Measurements from ENCODE around the gene RNF223.

Gene RNF223

GRCh38 chr1:1118876-1119220, 44.7 kb upstream of the RNF223 start:
- WGBS, 2 donors (ENCODE audit: extremely low coverage in 2 of 2, insufficient read length in 2 of 2, insufficient replicate concordance in 1 of 2): no CpG with 5 or more reads among the region's 11 CpGs

GRCh38 chr1:1118011-1118875, 44.1 kb upstream of the RNF223 start:
- Histone ChIP-seq H3K4me2 (ENCODE audit: insufficient read depth, low read length, poor library complexity, severe bottlenecking) (no peak overlapping the region), H3K14ac (ENCODE audit: low read length) (no peak overlapping the region), H2BK15ac (ENCODE audit: low read length) (no peak overlapping the region), H3K4me3 (ENCODE audit: low read length in 2 of 2) (peak overlapping the region in 1 of 2 donors; percentile 25), H3K4ac (ENCODE audit: low read length) (no peak overlapping the region), H2BK5ac (ENCODE audit: low read length) (no peak overlapping the region), H3K27ac (replicated peaks; ENCODE audit: low read length) (no peak overlapping the region), H3K36me3 (replicated peaks in 1 of 2; ENCODE audit: control insufficient read depth in 2 of 2, insufficient read depth in 2 of 2, low read length in 2 of 2) (peaks cover 4 to 9% of the 10 kb centered on the region in 2 donors), H3K9me3 (replicated peaks in 1 of 2; ENCODE audit: control insufficient read depth in 2 of 2, insufficient read depth in 1 of 2, low read depth in 1 of 2, low read length in 2 of 2) (peaks cover 5 to 10% of the 10 kb centered on the region in 2 donors), H2BK12ac (ENCODE audit: low read length) (no peak overlapping the region), H3K23ac (ENCODE audit: low read depth, low read length, poor library complexity) (peak overlapping the region; percentile 20), H2AFZ (ENCODE audit: low read length) (no peak overlapping the region), H3K4me1 (ENCODE audit: control insufficient read depth in 2 of 2, insufficient read depth in 1 of 2, low read depth in 1 of 2, low read length in 2 of 2) (peaks cover 3% of the 10 kb centered on the region in 2 donors), H2AK5ac (ENCODE audit: low read depth, low read length) (no peak overlapping the region), H3K79me1 (ENCODE audit: low read depth, low read length) (no peaks in the 10 kb centered on the region), H3K18ac (ENCODE audit: low read length) (no peak overlapping the region), H3K27me3 (ENCODE audit: control insufficient read depth in 3 of 3, insufficient read depth in 3 of 3, low read depth in 1 of 3, low read length in 3 of 3) (peaks cover 0 to 39% (median 26%) of the 10 kb centered on the region in 3 experiments), H4K91ac (ENCODE audit: low read depth, low read length, poor library complexity) (no peak overlapping the region), H2BK120ac (ENCODE audit: low read depth, low read length) (no peak overlapping the region), H4K8ac (ENCODE audit: low read depth, low read length) (no peak overlapping the region), H3K9ac (ENCODE audit: low read depth, low read length, poor library complexity) (no peak overlapping the region)
- WGBS, 2 donors (ENCODE audit: extremely low coverage in 2 of 2, insufficient read length in 2 of 2, insufficient replicate concordance in 1 of 2): no CpG with 5 or more reads among the region's 33 CpGs
- DNase-seq (ENCODE audit: low spot score): no peak

More at GRCh38 chr1:1118876-1119220, 44.7 kb upstream of the RNF223 start:
- H4K8ac ChIP-seq (ENCODE audit: low read depth, low read length): no peak overlapping the region
- no peak overlapping the region for H3K4me2 ChIP-seq (ENCODE audit: insufficient read depth, low read length, poor library complexity, severe bottlenecking)
- peaks cover 4% of the 10 kb centered on the region in 2 donors for H3K36me3 ChIP-seq (replicated peaks in 1 of 2; ENCODE audit: control insufficient read depth in 2 of 2, insufficient read depth in 2 of 2, low read length in 2 of 2)
- H3K4me3 ChIP-seq (ENCODE audit: low read length in 2 of 2): no peak overlapping the region
- no peak overlapping the region for H3K23ac ChIP-seq (ENCODE audit: low read depth, low read length, poor library complexity)
- H3K18ac ChIP-seq (ENCODE audit: low read length): no peak overlapping the region
- peaks cover 0 to 39% (median 31%) of the 10 kb centered on the region in 3 experiments for H3K27me3 ChIP-seq (ENCODE audit: control insufficient read depth in 3 of 3, insufficient read depth in 3 of 3, low read depth in 1 of 3, low read length in 3 of 3)
- H3K9ac ChIP-seq (ENCODE audit: low read depth, low read length, poor library complexity): no peak overlapping the region
- H2AK5ac ChIP-seq (ENCODE audit: low read depth, low read length): no peak overlapping the region
- H2BK5ac ChIP-seq (ENCODE audit: low read length): no peak overlapping the region
- no peak overlapping the region for H3K4ac ChIP-seq (ENCODE audit: low read length)
- no peak overlapping the region for H3K27ac ChIP-seq (replicated peaks; ENCODE audit: low read length)
- no peak overlapping the region for H2BK15ac ChIP-seq (ENCODE audit: low read length)
- H3K9me3 ChIP-seq (replicated peaks in 1 of 2; ENCODE audit: control insufficient read depth in 2 of 2, insufficient read depth in 1 of 2, low read depth in 1 of 2, low read length in 2 of 2): peaks cover 5 to 6% of the 10 kb centered on the region in 2 donors
- H3K4me1 ChIP-seq (ENCODE audit: control insufficient read depth in 2 of 2, insufficient read depth in 1 of 2, low read depth in 1 of 2, low read length in 2 of 2): peaks cover 3% of the 10 kb centered on the region in 2 donors
- no peak overlapping the region for H2AFZ ChIP-seq (ENCODE audit: low read length)
- H3K14ac ChIP-seq (ENCODE audit: low read length): no peak overlapping the region
- H3K79me1 ChIP-seq (ENCODE audit: low read depth, low read length): no peaks in the 10 kb centered on the region
- H2BK120ac ChIP-seq (ENCODE audit: low read depth, low read length): no peak overlapping the region
- DNase-seq (ENCODE audit: low spot score): no peak
- no peak overlapping the region for H2BK12ac ChIP-seq (ENCODE audit: low read length)
- no peak overlapping the region for H4K91ac ChIP-seq (ENCODE audit: low read depth, low read length, poor library complexity)

- no peak overlapping the region for H4K91ac ChIP-seq (ENCODE audit: low read depth, low read length, poor library complexity)
- H3K4ac ChIP-seq (ENCODE audit: low read length): no peak overlapping the region
- H3K27ac ChIP-seq (replicated peaks; ENCODE audit: low read length): no peak overlapping the region
- H3K4me2 ChIP-seq (ENCODE audit: insufficient read depth, low read length, poor library complexity, severe bottlenecking): no peak overlapping the region
- H2AFZ ChIP-seq (ENCODE audit: low read length): no peak overlapping the region
- H2BK5ac ChIP-seq (ENCODE audit: low read length): no peak overlapping the region
- no peak overlapping the region for H4K8ac ChIP-seq (ENCODE audit: low read depth, low read length)
- no CpG with 5 or more reads among the region's 20 CpGs for WGBS, 2 donors (ENCODE audit: extremely low coverage in 2 of 2, insufficient read length in 2 of 2, insufficient replicate concordance in 1 of 2)
- H3K4me1 ChIP-seq (ENCODE audit: control insufficient read depth in 2 of 2, insufficient read depth in 1 of 2, low read depth in 1 of 2, low read length in 2 of 2): peaks cover 3% of the 10 kb centered on the region in 2 donors
- H3K27me3 ChIP-seq (ENCODE audit: control insufficient read depth in 3 of 3, insufficient read depth in 3 of 3, low read depth in 1 of 3, low read length in 3 of 3): peaks cover 0 to 39% (median 25%) of the 10 kb centered on the region in 3 experiments
- no peak for DNase-seq (ENCODE audit: low spot score)
- H3K79me1 ChIP-seq (ENCODE audit: low read depth, low read length): no peaks in the 10 kb centered on the region
- H3K9ac ChIP-seq (ENCODE audit: low read depth, low read length, poor library complexity): no peak overlapping the region
- H2BK120ac ChIP-seq (ENCODE audit: low read depth, low read length): no peak overlapping the region
- H3K36me3 ChIP-seq (replicated peaks in 1 of 2; ENCODE audit: control insufficient read depth in 2 of 2, insufficient read depth in 2 of 2, low read length in 2 of 2): peaks cover 8 to 15% of the 10 kb centered on the region in 2 donors
- H3K14ac ChIP-seq (ENCODE audit: low read length): no peak overlapping the region
- H3K23ac ChIP-seq (ENCODE audit: low read depth, low read length, poor library complexity): peak overlapping the region; percentile 20
- H2AK5ac ChIP-seq (ENCODE audit: low read depth, low read length): peak overlapping the region; percentile 2
- no peak overlapping the region for H3K18ac ChIP-seq (ENCODE audit: low read length)
- no peak overlapping the region for H2BK15ac ChIP-seq (ENCODE audit: low read length)
- no peak overlapping the region for H3K4me3 ChIP-seq (ENCODE audit: low read length in 2 of 2)
- H2BK12ac ChIP-seq (ENCODE audit: low read length): no peak overlapping the region
- H3K9me3 ChIP-seq (replicated peaks in 1 of 2; ENCODE audit: control insufficient read depth in 2 of 2, insufficient read depth in 1 of 2, low read depth in 1 of 2, low read length in 2 of 2): peaks cover 10 to 15% of the 10 kb centered on the region in 2 donors
Observed at GRCh38 chr1:1117469-1117831, 43.3 kb upstream of the RNF223 start.

GRCh38 chr1:1116701-1117468, 42.8 kb upstream of the RNF223 start:
- Histone ChIP-seq H3K27me3 (ENCODE audit: control insufficient read depth in 3 of 3, insufficient read depth in 3 of 3, low read depth in 1 of 3, low read length in 3 of 3) (peaks cover 0 to 39% (median 22%) of the 10 kb centered on the region in 3 experiments), H3K4me1 (ENCODE audit: control insufficient read depth in 2 of 2, insufficient read depth in 1 of 2, low read depth in 1 of 2, low read length in 2 of 2) (peaks cover 3% of the 10 kb centered on the region in 2 donors), H4K8ac (ENCODE audit: low read depth, low read length) (no peak overlapping the region), H2AK5ac (ENCODE audit: low read depth, low read length) (peak overlapping the region; percentile 14), H3K36me3 (replicated peaks in 1 of 2; ENCODE audit: control insufficient read depth in 2 of 2, insufficient read depth in 2 of 2, low read length in 2 of 2) (peaks cover 11 to 20% of the 10 kb centered on the region in 2 donors), H3K4ac (ENCODE audit: low read length) (no peak overlapping the region), H3K4me3 (ENCODE audit: low read length in 2 of 2) (peak overlapping the region; percentile 50 to 88), H2AFZ (ENCODE audit: low read length) (peak overlapping the region; percentile 93), H4K91ac (ENCODE audit: low read depth, low read length, poor library complexity) (no peak overlapping the region), H2BK15ac (ENCODE audit: low read length) (no peak overlapping the region), H3K27ac (replicated peaks; ENCODE audit: low read length) (no peak overlapping the region), H3K23ac (ENCODE audit: low read depth, low read length, poor library complexity) (peak overlapping the region; percentile 34), H3K9me3 (replicated peaks in 1 of 2; ENCODE audit: control insufficient read depth in 2 of 2, insufficient read depth in 1 of 2, low read depth in 1 of 2, low read length in 2 of 2) (peaks cover 11 to 21% of the 10 kb centered on the region in 2 donors), H3K18ac (ENCODE audit: low read length) (peak overlapping the region; percentile 90), H2BK12ac (ENCODE audit: low read length) (no peak overlapping the region), H3K4me2 (ENCODE audit: insufficient read depth, low read length, poor library complexity, severe bottlenecking) (peak overlapping the region; percentile 96), H3K14ac (ENCODE audit: low read length) (no peak overlapping the region), H2BK5ac (ENCODE audit: low read length) (no peak overlapping the region), H3K79me1 (ENCODE audit: low read depth, low read length) (no peaks in the 10 kb centered on the region), H2BK120ac (ENCODE audit: low read depth, low read length) (no peak overlapping the region), H3K9ac (ENCODE audit: low read depth, low read length, poor library complexity) (no peak overlapping the region)
- peak; percentile 26 for DNase-seq (ENCODE audit: low spot score)
- WGBS, 2 donors (ENCODE audit: extremely low coverage in 2 of 2, insufficient read length in 2 of 2, insufficient replicate concordance in 1 of 2): no CpG with 5 or more reads among the region's 47 CpGs

All from neuronal stem cell (in vitro differentiated cells).